HG03378 (cell line): ENCODE measurements around the gene BFSP1.

Source experiments
- ATAC-seq: cut with Tn5 transposase; IDR thresholded peaks from one replicate; pipeline ENCODE4 v1.9.1; 2021; ENCODE audit warnings: mild to moderate bottlenecking, moderate library complexity; ENCODE audit not compliant: unreplicated experiment

BFSP1 gene

GRCh38 chr20:17500826-17501225 lies 30.4 kb downstream of the BFSP1 start:
- no peak for ATAC-seq

GRCh38 chr20:17500271-17500670 lies 30.9 kb downstream of the BFSP1 start:
- ATAC-seq, result no peak

GRCh38 chr20:17499041-17499440 lies 32.1 kb downstream of the BFSP1 start:
- ATAC-seq, result no peak

- ATAC-seq, result no peak
Observed at GRCh38 chr20:17498641-17499040, 32.5 kb downstream of the BFSP1 start.

- ATAC-seq, result no peak
Observed at GRCh38 chr20:17497821-17498580, 33.2 kb downstream of the BFSP1 start.

- no peak for ATAC-seq
Observed at GRCh38 chr20:17495826-17496225, 35.4 kb downstream of the BFSP1 start.

GRCh38 chr20:17494201-17494600 lies 37.0 kb downstream of the BFSP1 start:
- ATAC-seq, result no peak

- no peak for ATAC-seq
Observed at GRCh38 chr20:17493173-17493572, 38.0 kb downstream of the BFSP1 start.

GRCh38 chr20:17491488-17491887 lies 39.7 kb downstream of the BFSP1 start:
- no peak for ATAC-seq

GRCh38 chr20:17491041-17491440 lies 40.1 kb downstream of the BFSP1 start:
- ATAC-seq, result no peak

- no peak for ATAC-seq
Observed at GRCh38 chr20:17490501-17490900, 40.7 kb downstream of the BFSP1 start.

- no peak for ATAC-seq
Observed at GRCh38 chr20:17488916-17489600, 42.1 kb downstream of the BFSP1 start.

- no peak for ATAC-seq
Observed at GRCh38 chr20:17485017-17485416, 46.2 kb downstream of the BFSP1 start.

- ATAC-seq, result no peak
Observed at GRCh38 chr20:17482536-17482935, 48.6 kb downstream of the BFSP1 start.

- ATAC-seq, result no peak
Observed at GRCh38 chr20:17481661-17482060, 49.5 kb downstream of the BFSP1 start.

GRCh38 chr20:17480696-17481095 lies 50.5 kb downstream of the BFSP1 start:
- ATAC-seq, result no peak

GRCh38 chr20:17479063-17479657 lies 52.0 kb downstream of the BFSP1 start:
- ATAC-seq, result no peak

- ATAC-seq, result no peak
Observed at GRCh38 chr20:17473659-17474058, 57.5 kb downstream of the BFSP1 start.

- ATAC-seq, result no peak
Observed at GRCh38 chr20:17471606-17472187, 59.5 kb downstream of the BFSP1 start.

GRCh38 chr20:17470973-17471372 lies 60.2 kb downstream of the BFSP1 start:
- no peak for ATAC-seq

- ATAC-seq, result no peak
Observed at GRCh38 chr20:17470521-17470920, 60.7 kb downstream of the BFSP1 start.
